ENCODE results near the gene BRMS1L.

BRMS1L gene

DNA sequence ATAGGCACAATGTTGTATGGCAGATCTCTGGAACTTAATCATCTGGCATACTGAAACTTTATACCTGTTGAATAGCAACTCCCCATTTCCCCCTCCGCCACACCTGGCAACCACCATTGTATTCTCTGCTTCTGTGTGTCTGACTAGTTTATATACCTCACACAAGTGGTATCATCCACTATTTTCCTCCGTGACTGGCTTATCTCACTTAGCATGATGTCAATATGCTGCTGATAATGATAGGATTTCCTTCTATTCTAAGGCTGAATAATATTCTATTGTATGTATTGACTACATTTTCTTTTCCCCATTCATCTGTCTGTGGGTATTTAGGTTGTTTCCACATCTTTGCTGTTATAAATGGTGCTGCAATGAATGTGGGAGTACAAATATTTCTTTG, 21.5 kb downstream of the BRMS1L start:
- H3K27ac ChIP-seq = no peak overlapping the region
- TF ChIP-seq, protein P1, sequence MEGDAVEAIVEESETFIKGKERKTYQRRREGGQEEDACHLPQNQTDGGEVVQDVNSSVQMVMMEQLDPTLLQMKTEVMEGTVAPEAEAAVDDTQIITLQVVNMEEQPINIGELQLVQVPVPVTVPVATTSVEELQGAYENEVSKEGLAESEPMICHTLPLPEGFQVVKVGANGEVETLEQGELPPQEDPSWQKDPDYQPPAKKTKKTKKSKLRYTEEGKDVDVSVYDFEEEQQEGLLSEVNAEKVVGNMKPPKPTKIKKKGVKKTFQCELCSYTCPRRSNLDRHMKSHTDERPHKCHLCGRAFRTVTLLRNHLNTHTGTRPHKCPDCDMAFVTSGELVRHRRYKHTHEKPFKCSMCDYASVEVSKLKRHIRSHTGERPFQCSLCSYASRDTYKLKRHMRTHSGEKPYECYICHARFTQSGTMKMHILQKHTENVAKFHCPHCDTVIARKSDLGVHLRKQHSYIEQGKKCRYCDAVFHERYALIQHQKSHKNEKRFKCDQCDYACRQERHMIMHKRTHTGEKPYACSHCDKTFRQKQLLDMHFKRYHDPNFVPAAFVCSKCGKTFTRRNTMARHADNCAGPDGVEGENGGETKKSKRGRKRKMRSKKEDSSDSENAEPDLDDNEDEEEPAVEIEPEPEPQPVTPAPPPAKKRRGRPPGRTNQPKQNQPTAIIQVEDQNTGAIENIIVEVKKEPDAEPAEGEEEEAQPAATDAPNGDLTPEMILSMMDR (IDR thresholded peaks at IDR 0.05) = no peak
- no peak for TF ChIP-seq ZFX (IDR thresholded peaks at IDR 0.05; ENCODE audit: borderline replicate concordance)

DNA sequence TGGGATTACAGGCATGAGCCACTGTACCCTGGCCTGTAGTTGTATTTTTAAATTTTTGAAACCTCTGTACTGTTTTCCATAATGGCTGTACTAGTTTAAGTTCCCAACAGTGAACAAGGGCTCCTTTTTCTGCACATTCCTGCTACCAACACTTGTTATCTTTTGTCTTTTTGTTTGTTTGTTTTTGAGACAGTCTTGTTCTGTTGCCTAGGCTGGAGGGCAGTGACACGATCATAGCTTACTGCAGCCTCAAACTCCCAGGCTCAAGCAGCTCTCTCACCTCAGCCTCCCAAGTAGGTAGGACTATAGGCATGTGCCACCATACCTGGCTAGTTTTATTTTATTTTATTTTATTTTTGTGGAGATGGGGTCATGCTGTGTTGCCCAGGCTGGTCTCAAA, 23.0 kb downstream of the BRMS1L start:
- TF ChIP-seq ZFX (IDR thresholded peaks at IDR 0.05; ENCODE audit: borderline replicate concordance) = no peak
- TF ChIP-seq, protein P1 (IDR thresholded peaks at IDR 0.05) = no peak
- H3K27ac ChIP-seq = no peak overlapping the region

DNA sequence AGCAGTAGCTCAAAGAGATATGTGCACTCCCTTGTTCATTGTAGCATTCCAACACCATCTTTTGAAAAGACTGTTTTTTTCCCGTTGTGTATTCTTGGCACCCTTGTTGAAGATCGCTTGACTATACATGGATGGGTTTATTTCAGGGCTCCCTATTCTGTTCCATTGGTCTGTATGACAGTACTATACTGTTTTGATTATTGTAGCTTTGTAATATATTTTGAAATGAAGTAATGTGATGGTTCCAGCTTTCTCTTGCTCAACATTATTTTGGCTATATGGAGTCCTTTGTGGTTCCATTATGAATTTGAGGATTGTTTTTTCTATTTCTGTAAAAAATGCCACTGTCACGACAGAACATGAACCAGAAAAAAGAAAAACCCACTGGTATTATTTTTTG, 25.7 kb downstream of the BRMS1L start:
- TF ChIP-seq, protein P1 (IDR thresholded peaks at IDR 0.05) = no peak
- TF ChIP-seq ZFX (IDR thresholded peaks at IDR 0.05; ENCODE audit: borderline replicate concordance) = no peak
- H3K27ac ChIP-seq = no peak overlapping the region

DNA sequence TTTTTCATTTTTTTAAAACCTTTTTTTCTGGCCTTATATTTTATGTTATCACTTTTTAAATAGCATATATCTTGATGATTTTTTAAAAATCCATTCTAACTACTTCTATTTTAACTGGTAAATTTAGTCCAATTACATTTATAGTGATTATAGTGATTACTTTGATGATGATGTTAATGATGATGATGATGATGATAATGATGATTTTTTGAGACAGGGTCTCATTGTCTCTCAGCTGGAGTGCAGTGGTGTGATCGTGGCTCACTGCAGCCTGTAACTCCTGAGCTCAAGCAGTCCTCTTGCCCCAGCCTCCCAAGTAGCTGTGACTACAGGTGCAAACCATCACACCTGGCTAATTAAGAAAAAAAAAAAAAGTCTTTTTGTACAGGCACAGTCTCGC, 27.1 kb downstream of the BRMS1L start:
- H3K27ac ChIP-seq = no peak overlapping the region
- TF ChIP-seq ZFX (IDR thresholded peaks at IDR 0.05; ENCODE audit: borderline replicate concordance) = no peak
- TF ChIP-seq, protein P1 (IDR thresholded peaks at IDR 0.05) = no peak

DNA sequence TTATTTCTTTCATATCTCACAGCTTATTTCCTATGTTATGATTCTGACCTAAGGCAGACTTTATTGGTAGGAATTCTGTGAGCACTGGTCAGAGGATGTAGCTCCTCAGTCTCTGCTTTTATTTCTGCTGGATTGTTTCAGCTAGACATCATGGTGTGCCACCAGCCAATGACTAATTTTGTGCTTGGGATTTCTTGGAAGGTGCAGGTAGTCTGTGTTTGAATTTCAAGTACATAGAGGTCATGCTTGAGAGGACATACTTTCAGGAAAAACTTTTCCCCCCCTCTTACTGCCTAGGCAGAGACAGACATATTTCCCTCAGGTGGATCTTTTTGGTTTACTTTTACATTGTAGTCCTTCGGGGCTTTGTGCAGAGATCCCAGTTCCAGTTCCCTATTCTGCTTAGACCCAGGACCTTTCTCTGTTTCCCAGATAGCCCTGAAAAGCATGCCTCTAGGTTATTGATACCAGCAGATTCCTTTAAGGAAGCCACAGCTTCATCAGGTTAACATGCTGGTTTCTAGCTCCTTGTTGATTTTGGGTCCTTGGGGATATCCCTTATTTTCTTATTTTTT, 28.6 kb downstream of the BRMS1L start:
- H3K27ac ChIP-seq = no peak overlapping the region
- TF ChIP-seq, protein P1 (IDR thresholded peaks at IDR 0.05) = no peak
- TF ChIP-seq ZFX (IDR thresholded peaks at IDR 0.05; ENCODE audit: borderline replicate concordance) = no peak

DNA sequence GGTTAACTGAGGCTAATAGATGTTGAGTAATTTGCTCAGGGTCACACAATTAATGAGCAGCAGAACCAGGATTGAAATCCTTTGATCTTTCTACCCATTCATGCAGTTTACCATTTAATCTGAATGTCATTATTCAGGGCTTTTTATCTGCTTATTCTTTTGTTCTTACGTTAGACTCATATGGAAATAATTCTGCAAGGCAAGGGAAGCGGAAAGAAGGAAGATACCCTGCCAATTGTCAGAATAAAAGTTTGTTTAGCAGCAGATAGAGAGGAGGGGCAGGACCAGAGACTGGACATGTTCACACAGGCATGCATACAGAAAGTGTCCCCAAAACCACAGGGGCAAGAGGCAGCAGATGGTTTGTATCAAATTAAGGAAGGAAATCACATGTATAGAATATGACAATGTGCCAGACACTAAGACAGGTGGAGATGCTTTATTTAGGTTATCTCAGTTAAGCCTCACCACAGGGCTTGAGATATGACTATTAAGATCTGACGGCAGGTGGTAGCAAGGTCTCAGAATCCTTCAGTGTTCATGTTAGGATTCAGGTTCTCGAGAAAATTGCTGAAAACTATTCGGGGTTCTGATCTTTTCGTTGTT, 29.8 kb downstream of the BRMS1L start:
- TF ChIP-seq, protein P1 (IDR thresholded peaks at IDR 0.05) = no peak
- TF ChIP-seq ZFX (IDR thresholded peaks at IDR 0.05; ENCODE audit: borderline replicate concordance) = no peak
- H3K27ac ChIP-seq = no peak overlapping the region

DNA sequence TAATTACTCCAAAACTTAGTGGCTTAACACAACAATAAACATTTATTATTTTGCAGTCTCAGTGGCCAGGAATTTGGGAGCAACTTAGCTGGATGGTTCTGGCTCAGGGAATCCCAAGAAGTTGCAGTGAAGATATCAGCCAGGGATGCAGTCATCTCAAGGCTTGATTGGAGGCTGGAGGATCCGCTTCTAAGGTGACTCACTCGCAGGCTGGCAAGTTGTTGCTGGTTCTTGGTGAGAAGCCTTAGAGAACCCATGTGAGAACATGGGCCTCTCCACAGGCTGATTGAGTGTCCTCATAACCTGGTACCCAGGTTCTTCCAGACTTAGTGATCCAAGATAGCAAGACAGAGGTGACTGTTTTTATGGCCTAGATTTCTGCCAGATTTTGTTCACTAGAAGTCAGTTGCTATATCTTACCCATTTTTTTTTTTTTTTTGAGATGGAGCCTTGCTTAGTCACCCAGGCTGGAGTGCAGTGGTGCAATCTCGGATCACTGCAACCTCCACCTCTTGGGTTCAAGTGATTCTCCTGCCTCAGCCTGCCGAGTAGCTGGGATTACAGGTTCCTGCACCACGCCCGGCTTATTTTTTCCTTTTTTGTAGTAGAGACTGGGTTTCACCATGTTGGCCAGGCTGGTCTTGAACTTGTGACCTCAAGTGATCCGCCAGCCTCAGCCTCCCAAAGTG, 32.5 kb downstream of the BRMS1L start:
- no peak overlapping the region for H3K27ac ChIP-seq
- TF ChIP-seq ZFX (IDR thresholded peaks at IDR 0.05; ENCODE audit: borderline replicate concordance) = no peak
- TF ChIP-seq, protein P1 (IDR thresholded peaks at IDR 0.05) = no peak
